ENCODE results near the gene SESN1.

The SESN1 gene

DNA sequence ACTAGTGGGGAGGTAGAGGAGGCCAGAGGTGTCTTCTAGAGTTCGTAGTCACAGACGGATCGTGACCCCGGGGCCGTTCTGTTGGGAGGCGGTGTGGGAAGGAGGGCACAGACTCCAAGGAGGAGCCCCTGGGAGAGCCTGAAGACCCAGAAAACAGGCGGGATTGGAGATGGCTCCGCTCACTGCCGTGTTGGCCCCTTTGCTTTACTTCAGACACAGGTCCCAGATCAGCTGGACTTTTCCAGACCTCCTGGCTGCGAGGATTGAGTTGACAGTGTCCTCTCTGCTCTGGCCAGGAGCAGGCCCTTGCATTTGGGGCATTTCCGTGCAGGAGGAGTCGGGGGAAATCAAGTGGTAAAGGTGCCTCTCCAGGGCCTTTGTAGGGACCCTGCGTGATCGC, 133.6 kb downstream of the SESN1 start:
- no peak for DNase-seq (ENCODE audit: low spot score)

DNA sequence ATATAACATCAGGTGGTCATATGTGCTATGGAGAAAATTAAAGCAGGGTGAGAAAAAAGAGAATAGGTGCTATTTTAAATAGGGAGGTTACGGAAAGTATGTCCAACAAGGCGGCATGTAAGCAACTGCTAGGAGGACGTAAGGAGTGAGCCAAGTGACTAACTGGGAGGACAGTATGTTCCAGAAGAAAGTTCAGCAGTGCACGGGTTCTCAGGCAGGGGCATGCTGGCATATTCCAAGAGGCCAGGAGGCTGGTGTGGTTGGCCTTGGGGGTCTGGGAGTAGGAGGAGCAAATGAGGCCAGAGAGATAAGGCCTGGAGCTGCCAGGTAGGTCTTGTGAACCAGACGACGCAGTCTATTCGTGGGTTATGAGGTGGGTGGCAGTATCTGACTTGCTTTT, 134.0 kb downstream of the SESN1 start:
- DNase-seq (ENCODE audit: low spot score) = no peak

DNA sequence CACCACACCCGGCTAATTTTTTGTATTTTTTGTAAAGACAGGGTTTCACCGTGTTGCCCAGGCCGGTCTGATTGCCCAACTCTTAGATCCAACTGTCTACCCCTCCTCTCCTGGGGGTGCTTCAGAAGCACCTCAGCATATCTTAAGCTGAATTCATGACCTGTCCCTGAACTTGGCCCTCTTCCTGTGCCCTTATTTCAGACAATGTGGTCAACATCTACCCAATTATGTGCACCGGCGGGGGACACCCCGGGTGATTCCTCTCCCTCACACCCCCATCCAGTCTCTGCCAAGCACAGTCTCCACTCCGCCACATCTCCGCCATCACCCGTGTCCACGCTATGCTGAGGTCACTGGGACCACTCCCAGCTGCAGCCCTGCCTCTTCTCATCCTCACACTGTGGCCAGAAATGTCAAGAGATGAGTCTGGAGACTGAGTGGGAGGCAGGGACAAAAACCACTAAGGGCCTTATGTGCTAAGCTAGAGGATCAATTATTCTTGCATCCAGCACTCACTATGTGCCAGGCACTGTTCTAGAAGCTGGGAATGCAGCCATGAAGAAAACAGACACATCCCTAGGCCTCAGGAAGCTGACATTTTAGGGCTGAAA, 134.6 kb downstream of the SESN1 start:
- no peak for DNase-seq (ENCODE audit: low spot score)

DNA sequence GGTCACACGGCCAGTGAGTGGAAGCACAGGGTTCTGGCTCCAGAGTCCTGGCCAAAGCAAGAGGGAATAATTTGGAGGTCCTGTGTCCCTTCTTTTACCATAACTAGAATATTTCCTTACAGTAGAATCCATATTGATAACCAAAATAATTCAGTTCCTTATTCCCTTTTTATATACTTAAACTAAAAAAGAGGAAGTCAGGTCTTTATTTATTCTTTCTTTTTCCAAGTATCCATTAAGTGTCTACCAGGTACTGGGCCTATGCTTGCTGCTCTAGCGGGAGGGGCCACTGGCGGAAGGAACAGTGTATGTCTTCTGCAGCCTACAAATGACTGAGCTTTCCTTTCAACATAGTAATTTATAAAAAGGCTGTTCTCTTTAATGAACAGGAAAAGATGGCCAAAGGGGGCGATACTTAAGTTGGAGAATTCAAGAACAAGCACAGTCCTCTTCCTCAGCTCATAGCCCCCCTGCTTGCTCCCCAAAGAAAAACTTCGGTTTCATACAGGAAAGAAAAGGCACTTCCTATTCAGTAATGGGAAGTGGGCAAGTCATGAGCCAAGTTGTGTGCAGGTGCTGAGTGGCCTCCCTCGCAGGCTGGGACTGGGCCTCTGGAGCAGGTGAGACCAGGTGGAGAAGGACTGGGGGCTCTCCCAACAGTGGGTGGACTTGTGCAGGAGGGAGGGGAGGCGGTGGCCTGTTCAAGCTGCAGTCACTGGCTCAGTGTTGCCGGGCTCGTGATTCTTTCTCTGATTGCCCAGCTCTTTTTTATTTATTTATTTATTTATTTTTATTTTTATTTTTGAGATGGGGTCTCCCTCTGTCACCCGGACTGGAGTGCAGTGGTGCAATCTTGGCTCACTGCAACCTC, 135.5 kb downstream of the SESN1 start:
- no peak for DNase-seq (ENCODE audit: low spot score)

DNA sequence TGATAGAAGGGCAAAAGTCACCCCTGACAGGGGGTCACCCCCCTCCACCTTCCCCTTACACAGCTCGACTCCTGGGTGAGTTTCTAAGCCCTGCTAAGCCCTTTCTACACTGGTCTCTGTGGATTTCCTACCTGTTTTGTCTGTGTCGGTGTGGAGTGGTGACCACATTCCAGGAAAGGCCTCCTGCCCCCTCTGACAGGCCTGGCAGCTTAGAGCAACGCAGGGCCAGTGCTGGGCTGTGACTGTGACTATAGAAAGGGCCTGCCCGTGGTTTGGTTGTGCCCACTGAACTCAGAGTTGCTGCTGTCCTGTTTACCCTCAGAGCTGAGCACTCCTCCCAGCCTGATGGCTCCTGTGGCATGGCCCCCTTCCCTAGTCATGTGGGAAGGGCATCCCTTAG, 137.4 kb downstream of the SESN1 start:
- no peak for DNase-seq (ENCODE audit: low spot score)

DNA sequence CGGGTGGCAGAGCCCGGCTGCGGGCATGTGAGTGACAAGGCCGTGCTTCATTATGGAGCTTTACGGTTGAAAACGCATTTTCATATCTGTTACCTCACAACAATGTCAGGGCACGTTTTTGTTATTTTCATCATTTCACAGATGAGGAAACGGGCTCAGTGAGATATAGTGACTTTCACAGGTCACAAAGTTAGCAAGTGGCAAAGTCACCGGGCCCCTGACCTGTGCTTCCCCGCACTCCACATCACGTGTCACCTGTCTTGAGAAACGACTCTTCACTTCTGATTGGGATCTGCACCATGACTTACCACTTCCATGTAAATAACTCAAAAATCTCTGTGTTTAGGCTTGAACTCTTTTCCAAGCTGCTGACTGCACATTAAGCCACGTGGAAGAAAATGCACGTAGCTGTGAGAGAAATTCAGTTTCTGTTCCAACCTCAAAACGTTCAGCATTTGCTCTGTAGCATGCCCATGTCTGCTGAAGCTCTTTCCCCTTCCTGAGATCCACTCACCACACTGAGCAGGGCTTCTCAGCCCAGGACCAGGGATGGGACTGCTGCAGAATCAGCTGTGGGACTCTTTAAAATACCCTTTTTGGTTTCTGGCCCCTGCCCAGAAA, 139.2 kb downstream of the SESN1 start:
- no peak for DNase-seq (ENCODE audit: low spot score)

DNA sequence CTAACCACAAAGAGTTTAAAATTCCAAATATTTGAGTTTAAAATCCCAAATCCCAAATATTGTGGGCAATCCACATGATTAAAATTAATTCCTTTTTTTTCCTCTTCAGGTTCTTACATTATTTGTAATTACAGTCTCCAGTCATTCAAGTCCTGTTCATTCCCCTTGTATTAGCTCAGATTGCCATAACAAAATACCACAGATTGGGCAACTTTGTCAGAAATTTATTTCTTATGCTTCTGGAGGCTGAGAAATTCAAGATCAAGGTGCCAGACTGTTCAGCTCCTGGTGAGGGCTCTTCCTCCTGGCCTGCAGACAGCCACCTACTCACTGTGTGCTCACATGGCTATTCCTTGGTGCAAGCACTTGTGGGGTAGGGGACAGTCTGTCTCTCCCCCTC, 141.0 kb downstream of the SESN1 start:
- DNase-seq (ENCODE audit: low spot score) = no peak

- DNase-seq (ENCODE audit: low spot score) = no peak
These were observed 141.7 kb downstream of the SESN1 start for GRCh38 chr6:108952776-108953486.

DNA sequence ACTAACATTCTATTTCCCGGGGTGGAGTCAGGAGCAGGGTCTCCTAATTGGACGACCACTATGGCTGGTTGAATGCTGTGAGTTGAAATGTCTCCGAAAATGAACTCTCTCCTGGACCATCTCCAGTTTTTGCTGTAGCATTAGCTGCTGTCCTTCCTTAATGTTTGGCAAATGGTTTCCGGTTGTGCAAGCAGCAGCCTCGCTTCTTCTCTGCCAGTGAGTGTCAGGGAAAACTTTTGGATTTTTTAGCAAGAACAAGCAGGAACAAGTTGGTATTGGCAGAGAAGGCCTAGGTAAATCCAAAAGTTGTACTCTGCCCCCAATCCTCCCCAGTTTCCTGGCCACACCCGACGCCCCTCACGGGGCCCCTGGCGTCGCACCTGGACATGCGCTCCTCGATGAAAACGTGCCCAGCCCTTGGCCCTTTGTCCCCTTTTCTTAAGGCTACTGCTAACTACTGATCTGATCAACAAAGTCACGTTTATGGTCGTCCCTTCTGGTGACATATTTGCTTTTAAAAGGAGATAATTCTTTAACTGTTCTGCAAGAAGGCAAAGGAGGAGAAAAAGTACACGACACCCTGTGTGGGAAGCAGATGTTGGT, 143.2 kb downstream of the SESN1 start:
- DNase-seq (ENCODE audit: low spot score) = no peak

DNA sequence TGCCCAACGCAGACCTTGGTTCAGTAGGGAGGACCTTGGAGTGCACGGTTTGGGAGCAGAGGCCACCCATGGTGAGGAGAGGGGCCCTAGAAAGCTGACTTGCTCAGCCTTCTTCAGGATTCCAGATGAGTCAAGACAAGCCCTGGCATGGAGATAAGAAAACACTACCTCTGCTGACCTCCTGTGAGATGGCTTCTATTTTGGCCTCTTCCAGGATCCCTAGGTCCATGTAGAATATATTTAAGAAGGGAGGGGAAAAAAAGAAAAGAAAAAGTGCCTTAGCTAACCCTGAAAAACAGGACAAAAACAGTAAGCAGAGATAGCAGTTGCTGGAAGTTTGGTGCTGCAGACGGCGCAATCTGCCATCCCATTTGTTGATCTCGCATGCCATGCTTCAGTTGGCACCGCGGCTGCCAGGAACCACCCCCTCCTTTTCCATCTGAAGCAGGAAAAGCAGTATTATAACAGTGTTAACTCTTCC, 146.4 kb downstream of the SESN1 start:
- no peak for DNase-seq (ENCODE audit: low spot score)

GRCh38 chr6:108947114-108947854, 147.4 kb downstream of the SESN1 start:
- no peak for DNase-seq (ENCODE audit: low spot score)

- no peak for DNase-seq (ENCODE audit: low spot score)
These were observed 148.0 kb downstream of the SESN1 start for GRCh38 chr6:108946695-108947094.

DNA sequence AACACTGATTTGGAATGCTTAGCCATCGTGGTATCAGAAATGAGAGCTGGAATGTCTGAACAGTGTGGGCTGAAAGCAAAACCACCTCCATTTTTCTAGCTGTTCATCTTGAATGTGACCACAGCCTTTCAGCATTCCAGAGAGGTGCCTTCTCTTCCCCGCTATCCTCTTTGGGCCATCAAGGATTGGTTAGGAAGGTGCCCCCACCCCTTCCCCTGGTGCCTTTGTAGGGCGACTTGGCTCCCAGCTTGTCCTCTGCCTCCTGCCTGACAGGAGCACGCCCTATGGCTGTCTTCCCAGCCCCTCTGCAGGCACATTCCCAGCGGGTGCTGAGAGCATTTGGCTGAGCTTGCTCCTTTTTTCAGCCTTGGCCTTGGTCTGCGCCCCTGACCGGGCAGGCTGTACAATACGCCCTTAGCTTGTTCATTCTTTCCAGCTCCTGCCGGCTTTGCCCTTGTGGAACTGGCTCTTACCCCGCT, 148.9 kb downstream of the SESN1 start:
- no peak for DNase-seq (ENCODE audit: low spot score)

DNA sequence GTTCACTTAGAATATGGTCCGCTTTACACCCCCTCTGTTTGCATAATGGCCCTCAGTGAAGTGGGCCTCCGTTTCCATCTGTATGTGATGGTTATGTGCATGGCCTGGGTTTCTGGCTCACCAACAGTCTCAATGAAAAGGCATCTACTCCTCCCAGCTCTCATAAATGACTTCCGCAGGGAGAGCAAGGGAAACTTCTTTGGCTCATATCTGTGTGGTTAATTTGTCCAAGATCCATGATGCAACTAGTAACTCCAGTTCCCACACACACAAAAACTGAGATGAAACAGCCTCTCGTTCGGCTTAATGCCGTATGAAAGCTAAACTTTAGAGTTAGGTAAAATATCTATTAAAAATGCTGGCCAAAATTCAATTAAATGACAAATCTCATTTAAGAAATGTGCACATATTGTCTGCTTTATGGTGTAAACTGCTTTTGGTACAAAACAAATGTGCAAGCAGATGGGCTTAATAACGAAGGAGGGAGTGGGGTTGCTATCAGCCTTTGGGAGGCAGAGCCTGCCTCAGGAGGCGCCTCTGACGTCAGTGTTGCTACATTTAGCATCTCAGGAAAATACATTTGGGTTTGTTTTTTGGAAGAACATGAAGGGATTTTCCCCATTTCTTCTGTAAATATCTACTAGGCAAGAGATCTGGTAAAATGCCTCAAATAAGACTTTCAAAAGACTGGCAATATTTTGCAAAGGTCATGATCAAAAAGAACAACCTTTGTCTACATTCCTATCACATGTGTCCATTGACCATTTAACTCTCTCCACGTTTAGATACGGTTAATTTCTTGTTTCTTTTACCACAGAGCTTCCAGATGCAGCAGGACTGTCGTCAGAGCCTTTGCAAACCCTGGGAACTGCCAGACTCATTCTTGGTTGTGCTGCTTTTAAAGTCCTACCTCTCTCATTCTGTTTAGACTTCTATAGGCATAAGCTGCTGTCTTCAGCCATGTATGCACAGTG, 149.7 kb downstream of the SESN1 start:
- no peak for DNase-seq (ENCODE audit: low spot score)

DNA sequence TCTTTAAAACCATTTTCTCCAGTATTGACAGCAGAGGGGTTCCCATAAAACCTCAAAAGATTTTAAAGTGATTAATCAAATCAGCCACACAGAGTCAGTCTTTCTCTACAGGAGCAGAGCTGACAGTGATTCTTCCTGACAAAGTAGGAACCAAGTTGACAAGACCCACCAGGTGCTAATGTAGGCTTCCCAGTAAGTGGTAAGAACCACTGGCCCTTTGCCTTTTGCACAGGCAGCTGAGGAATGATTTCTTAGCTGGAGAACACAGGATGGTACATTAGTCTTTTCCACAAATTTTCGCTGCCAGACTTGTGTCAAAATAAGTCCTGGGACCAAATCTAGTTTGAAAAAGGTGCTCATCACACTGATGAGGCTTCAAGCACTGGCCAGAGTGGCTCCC, 150.6 kb downstream of the SESN1 start:
- no peak for DNase-seq (ENCODE audit: low spot score)

GRCh38 chr6:108942556-108943492, 151.8 kb downstream of the SESN1 start:
- no peak for DNase-seq (ENCODE audit: low spot score)

- DNase-seq (ENCODE audit: low spot score) = no peak
These were observed 152.8 kb downstream of the SESN1 start for GRCh38 chr6:108941859-108942258.

GRCh38 chr6:108941281-108941680, 153.4 kb downstream of the SESN1 start:
- no peak for DNase-seq (ENCODE audit: low spot score)

GRCh38 chr6:108940741-108941140, 153.9 kb downstream of the SESN1 start:
- DNase-seq (ENCODE audit: low spot score) = no peak

All from ecto neural progenitor cell (in vitro differentiated cells).